Measurements from ENCODE around the gene CD200R1L.

CD200R1L gene

GRCh38 chr3:112769286-112769978 is 77.2 kb downstream of the CD200R1L start:
- DNase-seq: no peak

GRCh38 chr3:112767777-112768176 is 78.9 kb downstream of the CD200R1L start:
- DNase-seq: no peak

GRCh38 chr3:112767177-112767576 is 79.5 kb downstream of the CD200R1L start:
- no peak for DNase-seq
